HepG2 (cell line): Measurements from ENCODE around the gene CACNA1D. TPM values are rescaled to one million over a fixed set of nuclear protein-coding genes. Genes with fewer than 3 reads are reported as not detected.

Experiments used
- CBX5 ChIP-seq: sonication (generic); formaldehyde crosslinking; IDR thresholded peaks from 2 replicates; pipeline ENCODE4 v1.4.0; 2020; ENCODE audit warnings: missing genetic modification reagents, borderline replicate concordance
- CENPT ChIP-seq: sonication (generic); formaldehyde crosslinking; IDR thresholded peaks from 2 replicates; pipeline ENCODE4 v1.8.0; 2022; ENCODE audit warnings: low read depth, mild to moderate bottlenecking, moderate library complexity, missing genetic modification reagents
- EZH2 ChIP-seq: conservative IDR thresholded peaks from 2 replicates; pipeline ENCODE4 v1.6.1; 2012; ENCODE audit warnings: mild to moderate bottlenecking, low read depth, low read length, moderate library complexity
- HDAC2 ChIP-seq: sonication (generic); formaldehyde crosslinking; IDR thresholded peaks from 2 replicates; pipeline ENCODE4 v1.4.0; 2020; ENCODE audit warnings: missing genetic modification reagents
- HDAC6 ChIP-seq: fragments of 200-600 bp; sonication (generic); IDR thresholded peaks from 2 replicates; pipeline ENCODE4 v1.7.0; 2017; ENCODE audit warnings: mild to moderate bottlenecking, antibody characterized with exemption, low read length, low read depth
- KLF11 ChIP-seq: IDR thresholded peaks from 2 replicates; pipeline ENCODE4 v1.6.1; 2016; ENCODE audit warnings: missing compliant biosample characterization
- MBNL3 ChIP-seq: fragments of 250-450 bp; sonication (Bioruptor Pico); conservative IDR thresholded peaks from 2 replicates; pipeline ENCODE4 v1.8.0; 2022; ENCODE audit warnings: mild to moderate bottlenecking, inconsistent platforms
- MTERF4 ChIP-seq: sonication (generic); formaldehyde crosslinking; IDR thresholded peaks from 2 replicates; pipeline ENCODE4 v1.8.0; 2023; ENCODE audit warnings: mild to moderate bottlenecking, missing genetic modification reagents
- PAXIP1 ChIP-seq: sonication (generic); formaldehyde crosslinking; conservative IDR thresholded peaks from 2 replicates; pipeline ENCODE4 v1.4.0; 2020; ENCODE audit warnings: mild to moderate bottlenecking, missing genetic modification reagents, moderate library complexity
- RAD21 ChIP-seq: fragments of 450-650 bp; formaldehyde crosslinking; IDR thresholded peaks from 2 replicates; pipeline ENCODE4 v1.5.0; 2020; ENCODE audit warnings: mild to moderate bottlenecking
- RBM39 ChIP-seq: fragments of 200-400 bp; formaldehyde crosslinking; IDR thresholded peaks from one replicate; pipeline ENCODE4 v1.6.1; 2018; ENCODE audit warnings: antibody characterized with exemption, mild to moderate bottlenecking, low read depth, low read length; ENCODE audit not compliant: poor library complexity, severe bottlenecking
- RCOR2 ChIP-seq: IDR thresholded peaks from 2 replicates; pipeline ENCODE4 v1.6.1; 2016; ENCODE audit warnings: missing biosample characterization, missing genetic modification reagents
- SNAPC5 ChIP-seq: sonication (generic); formaldehyde crosslinking; IDR thresholded peaks from 2 replicates; pipeline ENCODE4 v1.8.1; 2023; ENCODE audit warnings: mild to moderate bottlenecking, missing genetic modification reagents, borderline replicate concordance
- SOX5 ChIP-seq: IDR thresholded peaks from 2 replicates; pipeline ENCODE4 v1.6.1; 2016; ENCODE audit warnings: borderline replicate concordance
- TMF1 ChIP-seq: sonication (generic); formaldehyde crosslinking; IDR thresholded peaks from 2 replicates; pipeline ENCODE4 v1.8.1; 2022; ENCODE audit warnings: low read depth, missing genetic modification reagents
- YY1 ChIP-seq: IDR thresholded peaks from 2 replicates; pipeline ENCODE4 v1.6.1; 2011; ENCODE audit warnings: low read length, low read depth, moderate library complexity, mild to moderate bottlenecking; ENCODE audit not compliant: insufficient read depth, insufficient replicate concordance
- ZBTB20 ChIP-seq: sonication (generic); formaldehyde crosslinking; IDR thresholded peaks from 2 replicates; pipeline ENCODE4 v1.8.1; 2023; ENCODE audit warnings: missing genetic modification reagents, low read depth, mild to moderate bottlenecking, borderline replicate concordance
- ZFP90 ChIP-seq: sonication (generic); formaldehyde crosslinking; IDR thresholded peaks from 2 replicates; pipeline ENCODE4 v1.8.0; 2022; ENCODE audit warnings: missing genetic modification reagents, mild to moderate bottlenecking, inconsistent platforms, borderline replicate concordance
- ZNF251 ChIP-seq: sonication (generic); formaldehyde crosslinking; IDR thresholded peaks from 2 replicates; pipeline ENCODE4 v1.9.0; 2021; ENCODE audit warnings: mild to moderate bottlenecking, missing genetic modification reagents
- ZNF512B ChIP-seq: sonication (generic); formaldehyde crosslinking; IDR thresholded peaks from 2 replicates; pipeline ENCODE4 v1.5.1; 2020; ENCODE audit warnings: missing genetic modification reagents, mild to moderate bottlenecking, borderline replicate concordance
- ZNF644 ChIP-seq: IDR thresholded peaks from 2 replicates; pipeline ENCODE4 v1.6.1; 2016; ENCODE audit warnings: low read depth
- ZNF891 ChIP-seq: sonication (generic); formaldehyde crosslinking; IDR thresholded peaks from 2 replicates; pipeline ENCODE4 v1.5.0; 2020; ENCODE audit warnings: mild to moderate bottlenecking, missing genetic modification reagents
- polyA plus RNA-seq, 8 experiments: library from polyadenylated mRNA; depleted of rRNA in 3 of 8; stranded (reverse) in 7 of 8; unstranded in 1 of 8; fragments of >200 nt; fragmentation: Illumina TruSeq in 4 of 8; extraction: Trizol in 4 of 8; gene quantifications; 2 replicates each; pipeline versions ENCODE4 v1.2.1 to v1.2.3, GENCODE V29; 2011 to 2016; ENCODE audit warnings: low read depth in 4 of 8, missing spikeins in 1 of 8, mixed read lengths in 1 of 8; ENCODE audit not compliant: insufficient read depth in 1 of 8
- total RNA-seq, 5 experiments: library from RNA; depleted of rRNA; stranded (reverse); fragments of >200 nt; fragmentation: Illumina TruSeq; extraction: Trizol; gene quantifications; 2 replicates each; pipeline ENCODE4 v1.2.3, GENCODE V29; 2016; ENCODE audit warnings: low read depth in 1 of 5

CACNA1D gene
- total and polyA plus RNA-seq, 2 of the 13 experiments (the other 11 are each of a cell fraction or from before 2014, with no cell fraction given) = 0.26 to 0.38 TPM

- TF ChIP-seq TMF1 (no peak), SOX5 (CRISPR knock-in tag) (peak; percentile 72), ZNF891 (CRISPR knock-in tag) (no peak), MBNL3 (CRISPR knock-in tag) (no peak), HDAC6 (no peak), EZH2 (no peak), RBM39 (no peak), YY1 (peak; percentile 47), RAD21 (CRISPR knock-in tag) (no peak), ZNF644 (CRISPR knock-in tag) (0 out of 2 replicates have a peak, but pooled peaks have one; percentile 3), RCOR2 (CRISPR knock-in tag) (no peak), ZNF512B (CRISPR knock-in tag) (0 out of 2 replicates have a peak, but pooled peaks have one; percentile 25), ZNF251 (CRISPR knock-in tag) (no peak), CENPT (CRISPR knock-in tag) (0 out of 2 replicates have a peak, but pooled peaks have one; percentile 56), CBX5 (CRISPR knock-in tag) (no peak), PAXIP1 (CRISPR knock-in tag) (peak; percentile 67), MTERF4 (CRISPR knock-in tag) (no peak), ZFP90 (no peak), KLF11 (CRISPR knock-in tag) (no peak), HDAC2 (CRISPR knock-in tag) (peak; percentile 55; the same call in 1 of the 2 replicates), SNAPC5 (CRISPR knock-in tag) (no peak), ZBTB20 (peak; percentile 64; the same call in 1 of the 2 replicates)
Observed at GRCh38 chr3:53844262-53845102, 350.1 kb downstream of the CACNA1D start (continued).
